ENCODE measurements around the gene LRG1.
"Not testable (repeated sequence)": the region's sequence is repeated elsewhere in the genome, so short reads cannot be mapped to it uniquely, and the experiment has no call there.

The LRG1 gene

GRCh38 chr19:4575267-4576015 is 35.6 kb upstream of the LRG1 start:
- DNase-seq, result no peak

GRCh38 chr19:4573682-4574081 is 33.8 kb upstream of the LRG1 start:
- DNase-seq, result no peak

- DNase-seq, result no peak
These were observed 31.6 kb upstream of the LRG1 start for GRCh38 chr19:4571305-4571917.

GRCh38 chr19:4570916-4571304 is 31.1 kb upstream of the LRG1 start:
- no peak for DNase-seq

- DNase-seq, result no peak
These were observed 30.6 kb upstream of the LRG1 start for GRCh38 chr19:4570402-4570801.

- no peak for DNase-seq
These were observed 29.1 kb upstream of the LRG1 start for GRCh38 chr19:4568886-4569285.

GRCh38 chr19:4567584-4568071 is 27.8 kb upstream of the LRG1 start:
- DNase-seq, result no peak

GRCh38 chr19:4566402-4567051 is 26.7 kb upstream of the LRG1 start:
- no peak for DNase-seq

- not testable (repeated sequence) for DNase-seq
These were observed 23.7 kb upstream of the LRG1 start for GRCh38 chr19:4563562-4563961.

GRCh38 chr19:4562085-4562484 is 22.2 kb upstream of the LRG1 start:
- DNase-seq, result not testable (repeated sequence)

- DNase-seq, result no peak
These were observed 19.7 kb upstream of the LRG1 start, which contains the start of gene SEMA6B for GRCh38 chr19:4559569-4559968. Gene SEMA6B, minus strand, starts transcription at chr19:4559684. Its CDS starts 1,227 bp downstream, at chr19:4558457.

GRCh38 chr19:4557971-4558941 is 18.4 kb upstream of the LRG1 start:
- no peak for DNase-seq

GRCh38 chr19:4557144-4557970 is 17.5 kb upstream of the LRG1 start:
- DNase-seq, result no peak

GRCh38 chr19:4556597-4557127 is 16.8 kb upstream of the LRG1 start:
- DNase-seq, result no peak

- no peak for DNase-seq
These were observed 16.1 kb upstream of the LRG1 start for GRCh38 chr19:4555657-4556561.

GRCh38 chr19:4554717-4555116 is 14.9 kb upstream of the LRG1 start:
- no peak for DNase-seq

GRCh38 chr19:4553775-4554174 is 13.9 kb upstream of the LRG1 start:
- DNase-seq, result no peak

- no peak for DNase-seq
These were observed 13.4 kb upstream of the LRG1 start for GRCh38 chr19:4553092-4553695.

GRCh38 chr19:4552525-4552819 is 12.6 kb upstream of the LRG1 start:
- no peak for DNase-seq

GRCh38 chr19:4550479-4551050 is 10.7 kb upstream of the LRG1 start:
- no peak for DNase-seq

Data from NCI-H524 treated with DMSO at 0.1 percent for 48 hours (cell line).